ENCODE data around the gene SMYD4. TPM values are rescaled to one million over a fixed set of nuclear protein-coding genes. Genes with fewer than 3 reads are reported as not detected.
"Not testable (repeated sequence)": the region's sequence is repeated elsewhere in the genome, so short reads cannot be mapped to it uniquely, and the experiment has no call there.

SMYD4 gene
- polyA plus RNA-seq (ENCODE audit: insufficient read length in 4 of 4), result 10 to 100 TPM; 12.9 to 18.6 (median 15.1) TPM

- peak in 3 of 4 donors; percentile 79 to 82 (median 81) for DNase-seq (ENCODE audit: low read depth in 4 of 4, low spot score in 3 of 4)
Observed at GRCh38 chr17:1829592-1830257, at the start of gene SMYD4, which contains the start of gene RPA1. Gene SMYD4 (minus strand): TSS chr17:1829902. CDS start chr17:1827994, 1,908 bp downstream. Gene RPA1 (plus strand): TSS chr17:1830005. CDS start chr17:1830094, 89 bp downstream.

- DNase-seq (ENCODE audit: low read depth in 4 of 4, low spot score in 3 of 4), result no peak
Observed at GRCh38 chr17:1878419-1879121, 48.9 kb upstream of the SMYD4 start.

- no peak for DNase-seq (ENCODE audit: low read depth in 4 of 4, low spot score in 3 of 4)
Observed at GRCh38 chr17:1875597-1875996, 45.9 kb upstream of the SMYD4 start.

GRCh38 chr17:1873418-1873817 is 43.7 kb upstream of the SMYD4 start:
- DNase-seq (ENCODE audit: low read depth in 4 of 4, low spot score in 3 of 4), result no peak

- no peak for DNase-seq (ENCODE audit: low read depth in 4 of 4, low spot score in 3 of 4)
Observed at GRCh38 chr17:1872976-1873375, 43.3 kb upstream of the SMYD4 start.

DNA sequence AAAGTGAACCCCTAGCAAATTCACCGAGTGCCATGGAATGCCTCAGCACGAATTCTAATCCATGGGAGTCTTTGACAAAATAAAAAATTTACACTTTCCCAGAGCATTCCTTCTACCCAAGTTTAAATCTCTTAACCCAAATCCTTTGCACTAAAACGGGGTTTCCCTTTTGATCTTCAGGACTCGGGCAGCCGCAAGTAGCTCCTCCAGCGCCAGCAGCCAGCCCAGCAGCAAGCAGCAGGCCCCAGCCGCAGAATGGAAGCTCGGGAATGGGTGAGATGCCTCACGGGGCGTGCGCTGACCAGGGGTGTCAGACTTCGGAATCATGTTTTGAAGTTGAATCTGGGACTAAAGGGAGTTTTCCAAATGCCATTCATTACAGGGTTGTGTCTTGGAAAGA is 42.6 kb upstream of the SMYD4 start:
- no peak for DNase-seq (ENCODE audit: low read depth in 4 of 4, low spot score in 3 of 4)

GRCh38 chr17:1871756-1872155 is 42.1 kb upstream of the SMYD4 start:
- no peak for DNase-seq (ENCODE audit: low read depth in 4 of 4, low spot score in 3 of 4)

GRCh38 chr17:1870592-1870991 is 40.9 kb upstream of the SMYD4 start:
- DNase-seq (ENCODE audit: low read depth in 4 of 4, low spot score in 3 of 4), result no peak

- DNase-seq (ENCODE audit: low read depth in 4 of 4, low spot score in 3 of 4), result peak in 1 of 4 donors; percentile 6
Observed at GRCh38 chr17:1868090-1868489, 38.4 kb upstream of the SMYD4 start.

DNA sequence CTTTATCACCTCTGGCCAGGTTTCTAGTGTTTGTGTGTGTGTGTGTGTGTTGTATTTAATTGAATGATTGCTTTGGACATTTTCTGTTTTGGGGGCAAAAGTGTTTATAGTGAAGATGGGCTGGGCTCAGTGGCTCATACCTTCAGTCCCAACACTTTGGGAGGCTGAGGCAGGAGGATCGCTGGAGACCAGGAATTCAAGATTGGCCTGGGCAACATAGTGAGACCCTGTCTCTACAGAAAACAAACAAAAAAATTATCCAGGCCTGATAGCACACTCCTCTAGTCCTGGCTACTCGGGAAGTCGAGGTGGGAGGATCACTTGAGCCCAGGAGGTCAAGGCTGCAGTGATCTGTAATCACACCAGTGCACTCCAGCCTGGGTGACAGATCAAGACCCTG is 37.6 kb upstream of the SMYD4 start:
- no peak for DNase-seq (ENCODE audit: low read depth in 4 of 4, low spot score in 3 of 4)

GRCh38 chr17:1865252-1866037 is 35.7 kb upstream of the SMYD4 start:
- no peak for DNase-seq (ENCODE audit: low read depth in 4 of 4, low spot score in 3 of 4)

- DNase-seq (ENCODE audit: low read depth in 4 of 4, low spot score in 3 of 4), result no peak
Observed at GRCh38 chr17:1861391-1862010, 31.8 kb upstream of the SMYD4 start.

GRCh38 chr17:1860978-1861377 is 31.3 kb upstream of the SMYD4 start:
- DNase-seq (ENCODE audit: low read depth in 4 of 4, low spot score in 3 of 4), result no peak

DNA sequence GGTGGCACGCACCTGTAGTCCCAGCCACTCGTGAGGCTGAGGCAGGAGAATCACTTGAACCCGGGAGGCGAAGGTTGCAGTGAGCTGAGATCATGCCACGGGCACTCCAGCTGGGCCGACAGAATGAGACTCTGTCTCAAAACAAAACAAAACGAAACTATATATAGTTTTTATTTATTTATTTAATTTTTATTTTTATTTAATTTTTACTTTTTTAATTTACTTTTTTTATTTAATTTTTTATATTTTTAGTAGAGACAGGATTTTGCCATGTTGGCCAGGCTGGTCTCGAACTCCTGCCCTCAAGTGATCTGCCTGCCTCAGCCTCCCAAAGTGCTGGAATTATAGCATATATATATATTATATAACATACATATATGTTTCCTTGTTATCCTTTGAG is 26.8 kb upstream of the SMYD4 start:
- DNase-seq (ENCODE audit: low read depth in 4 of 4, low spot score in 3 of 4), result not testable (repeated sequence)

DNA sequence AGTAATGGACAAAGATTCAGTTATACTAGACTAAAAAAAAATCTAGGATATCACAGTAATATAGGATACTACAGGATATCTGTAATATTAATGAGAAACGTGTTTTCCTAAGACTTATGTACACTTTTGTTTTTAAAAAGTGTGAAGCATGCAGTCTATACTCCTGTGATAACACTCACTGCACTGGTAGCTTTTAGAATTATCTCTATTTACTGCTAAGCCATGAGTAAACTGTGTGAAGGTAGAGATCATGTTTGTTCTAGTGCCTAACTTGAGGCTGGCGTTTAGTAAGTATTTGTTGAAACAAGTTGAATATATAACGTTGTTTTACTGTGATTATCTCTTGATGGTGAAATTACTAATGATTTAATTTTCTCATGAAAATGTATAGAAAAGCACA is 24.0 kb upstream of the SMYD4 start:
- no peak for DNase-seq (ENCODE audit: low read depth in 4 of 4, low spot score in 3 of 4)

DNA sequence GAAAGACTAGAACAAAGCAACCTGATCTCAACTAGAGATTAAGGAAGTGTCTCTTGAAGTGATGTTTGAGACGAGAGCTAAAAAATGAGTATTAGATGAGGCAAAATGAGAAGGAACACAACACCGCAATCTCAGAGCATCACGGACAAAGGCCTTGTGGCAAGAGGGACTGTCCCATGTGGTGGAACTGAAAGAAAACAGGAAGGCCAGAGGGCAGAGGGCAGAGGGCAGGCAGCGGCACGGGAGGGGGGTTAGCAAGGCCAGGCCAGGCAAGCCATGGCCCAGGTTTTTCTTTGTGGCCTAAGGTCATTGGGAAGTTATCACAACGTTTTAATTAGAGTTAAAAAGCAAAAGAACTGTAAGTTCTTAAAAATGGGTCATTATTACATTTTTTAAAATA is 22.6 kb upstream of the SMYD4 start:
- DNase-seq (ENCODE audit: low read depth in 4 of 4, low spot score in 3 of 4), result no peak

GRCh38 chr17:1847191-1847590 is 17.5 kb upstream of the SMYD4 start:
- DNase-seq (ENCODE audit: low read depth in 4 of 4, low spot score in 3 of 4), result no peak

GRCh38 chr17:1843947-1844346 is 14.2 kb upstream of the SMYD4 start:
- DNase-seq (ENCODE audit: low read depth in 4 of 4, low spot score in 3 of 4), result no peak

DNA sequence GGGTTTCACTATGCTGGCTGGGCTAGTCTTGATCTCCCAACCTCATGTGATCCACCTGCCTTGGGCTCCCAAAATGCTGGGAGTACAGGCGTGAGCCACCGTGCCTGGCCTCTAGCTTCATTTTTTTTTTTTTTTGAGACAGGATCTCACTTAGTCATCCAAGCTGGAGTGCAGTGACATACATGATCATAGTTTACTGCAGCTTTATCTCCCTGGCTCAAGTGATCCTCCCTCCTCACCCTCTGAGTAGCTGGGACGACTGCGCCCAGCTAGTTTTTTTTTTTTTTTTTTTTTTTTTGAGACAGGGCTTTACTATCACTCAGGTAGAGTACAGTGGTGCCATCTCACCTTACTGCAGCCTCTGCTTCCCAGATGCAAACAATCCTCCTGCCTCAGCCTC is 9.8 kb upstream of the SMYD4 start:
- no peak for DNase-seq (ENCODE audit: low read depth in 4 of 4, low spot score in 3 of 4)

GRCh38 chr17:1834380-1835149 is 4.9 kb upstream of the SMYD4 start:
- no peak for DNase-seq (ENCODE audit: low read depth in 4 of 4, low spot score in 3 of 4)
